ENCODE results near the gene TEX22. TPM values are rescaled to one million over a fixed set of nuclear protein-coding genes. Genes with fewer than 3 reads are reported as not detected.
A peak's percentile ranks its signal among the peaks of the same experiment; 100 is the strongest.

The TEX22 gene
- total RNA-seq, 4 donors from 2014 or later = 0.57 TPM; not detected in 3

DNA sequence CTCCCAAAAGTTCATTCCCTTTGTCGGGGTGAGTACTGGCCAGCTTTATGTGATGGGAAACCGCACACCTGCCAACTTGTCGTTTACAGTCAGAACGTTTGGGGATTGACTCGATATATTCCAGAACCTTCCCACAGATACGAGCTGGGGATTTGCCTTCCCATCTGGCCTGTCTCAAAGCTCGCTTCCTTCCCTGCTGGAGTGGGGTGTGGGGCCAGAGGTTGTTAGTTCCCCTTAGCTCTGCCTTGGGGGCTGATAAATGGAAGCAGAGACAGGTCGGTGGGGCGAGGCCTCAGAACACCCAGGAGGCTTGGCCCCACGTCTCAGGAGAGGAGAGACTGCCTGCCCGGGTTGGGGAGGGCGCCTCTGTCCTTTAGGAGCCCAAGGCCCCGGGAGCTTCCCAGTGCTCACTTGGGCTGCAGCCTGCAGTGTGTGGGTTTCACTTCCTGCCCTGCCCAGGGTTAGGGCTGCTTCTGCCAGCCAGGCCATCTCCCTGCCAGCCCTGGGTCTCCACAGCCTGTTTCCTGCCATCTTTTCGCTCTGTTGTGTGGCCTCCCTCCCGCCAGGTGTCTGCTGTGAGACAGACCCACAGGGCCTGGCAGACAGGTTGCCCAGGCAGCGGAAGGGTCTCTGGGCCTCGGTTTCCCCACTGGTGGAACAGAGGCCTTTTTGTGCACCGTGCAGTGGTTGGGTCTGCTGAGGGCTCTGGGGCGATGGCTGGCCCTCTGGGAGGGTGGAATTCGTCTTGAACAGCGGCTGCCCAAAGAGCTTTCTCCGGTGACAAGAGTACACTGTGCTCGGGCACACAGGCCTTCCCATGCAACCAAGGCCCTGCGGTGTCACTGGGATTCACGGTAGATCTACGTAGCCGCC is 8.1 kb upstream of the TEX22 start:
- H3K36me3 ChIP-seq = peaks cover 0 to 77% (median 0%) of the 10 kb centered on the region in 3 donors
- no peak overlapping the region for H3K4me3 ChIP-seq
- TF ChIP-seq POLR2A (IDR thresholded peaks at IDR 0.05) = no peak
- TF ChIP-seq, protein P1, sequence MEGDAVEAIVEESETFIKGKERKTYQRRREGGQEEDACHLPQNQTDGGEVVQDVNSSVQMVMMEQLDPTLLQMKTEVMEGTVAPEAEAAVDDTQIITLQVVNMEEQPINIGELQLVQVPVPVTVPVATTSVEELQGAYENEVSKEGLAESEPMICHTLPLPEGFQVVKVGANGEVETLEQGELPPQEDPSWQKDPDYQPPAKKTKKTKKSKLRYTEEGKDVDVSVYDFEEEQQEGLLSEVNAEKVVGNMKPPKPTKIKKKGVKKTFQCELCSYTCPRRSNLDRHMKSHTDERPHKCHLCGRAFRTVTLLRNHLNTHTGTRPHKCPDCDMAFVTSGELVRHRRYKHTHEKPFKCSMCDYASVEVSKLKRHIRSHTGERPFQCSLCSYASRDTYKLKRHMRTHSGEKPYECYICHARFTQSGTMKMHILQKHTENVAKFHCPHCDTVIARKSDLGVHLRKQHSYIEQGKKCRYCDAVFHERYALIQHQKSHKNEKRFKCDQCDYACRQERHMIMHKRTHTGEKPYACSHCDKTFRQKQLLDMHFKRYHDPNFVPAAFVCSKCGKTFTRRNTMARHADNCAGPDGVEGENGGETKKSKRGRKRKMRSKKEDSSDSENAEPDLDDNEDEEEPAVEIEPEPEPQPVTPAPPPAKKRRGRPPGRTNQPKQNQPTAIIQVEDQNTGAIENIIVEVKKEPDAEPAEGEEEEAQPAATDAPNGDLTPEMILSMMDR (IDR thresholded peaks at IDR 0.05) = no peak
- peaks cover 7 to 42% (median 10%) of the 10 kb centered on the region in 3 donors for H3K4me1 ChIP-seq
- H3K27ac ChIP-seq = peak overlapping the region in 2 of 4 donors; percentile 6 to 50
- 75 to 100% methylated on average over 3 to 9 of the region's 27 CpGs for WGBS, 2 donors
- no peaks in the 10 kb centered on the region for H3K27me3 ChIP-seq
- no peaks in the 10 kb centered on the region for H3K9me3 ChIP-seq
- no peak for DNase-seq
- intact Hi-C loops (cut with DNase I) = no loop called here

DNA sequence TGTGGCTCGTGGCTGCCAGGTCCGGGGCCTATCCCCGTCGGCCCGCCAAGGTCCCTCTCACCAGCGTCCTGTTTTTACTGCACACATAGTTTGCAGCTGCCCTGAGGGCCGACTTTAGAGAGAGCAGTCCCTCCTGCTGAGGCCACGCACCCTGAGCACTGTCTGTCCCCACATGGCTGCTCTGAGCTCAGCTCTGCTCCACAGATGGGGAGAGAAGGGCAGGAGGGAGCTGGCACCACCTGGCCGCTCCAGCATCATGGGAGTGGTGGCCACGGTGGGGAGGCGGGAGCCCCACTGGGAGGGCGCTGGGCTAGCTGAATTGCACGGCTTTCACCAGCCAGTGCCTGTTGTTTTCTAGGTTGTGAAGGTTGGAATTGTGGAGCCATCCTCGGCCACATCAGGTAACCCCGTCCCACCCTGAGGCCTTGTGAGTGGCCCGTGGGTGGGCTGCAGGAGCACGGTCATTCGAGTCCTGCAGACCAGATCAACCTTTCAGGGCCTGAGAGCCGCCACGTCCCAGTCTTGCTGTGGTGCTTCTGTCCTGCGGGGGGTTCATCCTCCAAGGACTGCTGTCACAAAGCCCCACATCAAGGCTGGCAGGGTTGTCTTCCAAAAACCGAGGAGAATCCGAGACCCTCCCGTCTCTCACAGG is 7.4 kb upstream of the TEX22 start:
- 88% methylated on average over 15 of the region's 24 CpGs; no CpG with 5 or more reads in 1 of the 2 donors for WGBS, 2 donors
- H3K27ac ChIP-seq = no peak overlapping the region
- no peaks in the 10 kb centered on the region for H3K9me3 ChIP-seq
- no peaks in the 10 kb centered on the region for H3K27me3 ChIP-seq
- TF ChIP-seq, protein P1 (IDR thresholded peaks at IDR 0.05) = no peak
- TF ChIP-seq POLR2A (IDR thresholded peaks at IDR 0.05) = no peak
- no peak overlapping the region for H3K4me3 ChIP-seq
- intact Hi-C loops (cut with DNase I) = no loop called here
- peaks cover 7 to 34% (median 10%) of the 10 kb centered on the region in 3 donors for H3K4me1 ChIP-seq
- H3K36me3 ChIP-seq = peaks cover 0 to 73% (median 0%) of the 10 kb centered on the region in 3 donors
- DNase-seq = no peak

DNA sequence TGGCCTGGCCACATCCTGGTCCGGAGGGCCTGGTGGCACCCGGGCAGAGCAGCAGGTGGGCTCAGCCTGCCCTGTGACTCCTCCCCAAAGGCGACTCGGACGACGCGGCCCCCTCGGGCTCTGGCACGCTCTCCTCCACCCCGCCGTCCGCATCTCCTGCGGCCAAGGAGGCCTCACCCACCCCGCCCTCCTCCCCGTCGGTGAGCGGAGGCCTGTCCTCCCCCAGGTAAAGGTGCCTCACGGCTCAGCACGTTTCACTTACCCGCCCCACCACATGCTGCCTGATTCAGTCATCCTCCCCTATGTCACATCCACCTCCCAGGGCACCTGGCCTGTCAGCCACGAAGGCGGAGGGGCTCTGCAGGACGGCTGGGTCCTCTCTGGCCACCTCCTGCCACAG is 6.8 kb upstream of the TEX22 start:
- WGBS, 2 donors = 87% methylated on average over 15 of the region's 23 CpGs; no CpG with 5 or more reads in 1 of the 2 donors
- H3K4me1 ChIP-seq = peaks cover 7 to 29% (median 10%) of the 10 kb centered on the region in 3 donors
- H3K36me3 ChIP-seq = peaks cover 0 to 67% (median 0%) of the 10 kb centered on the region in 3 donors
- no peak overlapping the region for H3K27ac ChIP-seq
- H3K27me3 ChIP-seq = no peaks in the 10 kb centered on the region
- intact Hi-C loops (cut with DNase I) = no loop called here
- no peak for DNase-seq
- TF ChIP-seq POLR2A (IDR thresholded peaks at IDR 0.05) = no peak
- TF ChIP-seq, protein P1 (IDR thresholded peaks at IDR 0.05) = no peak
- no peaks in the 10 kb centered on the region for H3K9me3 ChIP-seq
- H3K4me3 ChIP-seq = no peak overlapping the region

DNA sequence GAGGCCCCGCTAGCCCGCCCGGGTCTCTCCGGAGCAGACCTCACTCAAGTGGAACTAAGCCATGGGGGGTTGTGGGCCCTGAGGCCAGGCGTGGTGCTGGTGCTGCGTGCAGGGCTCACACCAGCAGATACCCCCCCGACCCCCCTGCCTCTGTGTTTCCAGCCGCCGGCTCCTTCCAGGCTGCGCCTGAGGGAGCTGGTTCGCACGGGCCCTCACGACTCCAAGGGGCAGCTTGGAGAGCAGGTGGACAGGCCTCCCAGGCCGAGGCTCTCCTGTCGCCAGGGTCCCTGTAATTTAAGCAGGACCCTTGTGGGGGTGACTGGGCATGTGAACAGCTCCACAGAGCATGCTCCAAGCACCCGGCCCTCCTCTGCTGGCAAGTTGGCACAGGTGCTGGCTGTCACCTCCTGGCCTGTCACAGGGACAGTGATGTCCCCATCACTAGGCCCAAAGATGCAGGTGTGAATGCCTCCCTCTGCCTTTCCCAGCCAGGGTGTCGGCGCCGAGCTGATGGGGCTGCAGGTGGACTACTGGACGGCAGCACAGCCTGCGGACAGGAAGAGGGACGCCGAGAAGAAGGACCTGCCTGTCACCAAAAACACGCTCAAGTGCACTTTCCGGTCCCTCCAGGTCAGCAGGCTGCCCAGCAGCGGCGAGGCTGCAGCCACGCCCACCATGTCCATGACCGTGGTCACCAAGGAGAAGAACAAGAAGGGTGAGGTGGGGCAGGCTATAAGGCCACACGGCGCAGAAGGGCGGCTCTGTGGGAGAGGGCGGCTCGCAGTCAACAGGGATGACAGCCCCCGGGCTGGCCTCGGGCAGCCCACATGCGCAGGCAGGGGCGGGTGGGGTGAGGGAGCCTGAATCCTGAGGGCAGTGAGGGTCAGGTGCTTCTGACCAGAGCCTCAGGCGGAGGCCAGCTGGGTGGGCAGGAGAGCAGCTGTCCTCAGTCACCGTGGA is 5.9 kb upstream of the TEX22 start:
- intact Hi-C loops (cut with DNase I) = no loop called here
- TF ChIP-seq POLR2A (IDR thresholded peaks at IDR 0.05) = no peak
- TF ChIP-seq, protein P1 (IDR thresholded peaks at IDR 0.05) = no peak
- H3K27me3 ChIP-seq = no peaks in the 10 kb centered on the region
- peaks cover 7 to 29% (median 10%) of the 10 kb centered on the region in 3 donors for H3K4me1 ChIP-seq
- H3K9me3 ChIP-seq = no peaks in the 10 kb centered on the region
- H3K36me3 ChIP-seq = peaks cover 0 to 58% (median 0%) of the 10 kb centered on the region in 3 donors
- H3K27ac ChIP-seq = no peak overlapping the region
- WGBS, 2 donors = 93% methylated on average over 11 of the region's 40 CpGs; no CpG with 5 or more reads in 1 of the 2 donors
- no peak for DNase-seq
- H3K4me3 ChIP-seq = no peak overlapping the region

All from esophagus squamous epithelium (tissue), 5 donors.